ENCODE measurements around the gene FXYD5. TPM values are rescaled to one million over a fixed set of nuclear protein-coding genes. Genes with fewer than 3 reads are reported as not detected.

Gene FXYD5
- total and polyA plus RNA-seq, 9 of the 15 experiments (the other 6 are each of a cell fraction or from before 2014, with no cell fraction given): 104 to 537 (median 174) TPM

DNA sequence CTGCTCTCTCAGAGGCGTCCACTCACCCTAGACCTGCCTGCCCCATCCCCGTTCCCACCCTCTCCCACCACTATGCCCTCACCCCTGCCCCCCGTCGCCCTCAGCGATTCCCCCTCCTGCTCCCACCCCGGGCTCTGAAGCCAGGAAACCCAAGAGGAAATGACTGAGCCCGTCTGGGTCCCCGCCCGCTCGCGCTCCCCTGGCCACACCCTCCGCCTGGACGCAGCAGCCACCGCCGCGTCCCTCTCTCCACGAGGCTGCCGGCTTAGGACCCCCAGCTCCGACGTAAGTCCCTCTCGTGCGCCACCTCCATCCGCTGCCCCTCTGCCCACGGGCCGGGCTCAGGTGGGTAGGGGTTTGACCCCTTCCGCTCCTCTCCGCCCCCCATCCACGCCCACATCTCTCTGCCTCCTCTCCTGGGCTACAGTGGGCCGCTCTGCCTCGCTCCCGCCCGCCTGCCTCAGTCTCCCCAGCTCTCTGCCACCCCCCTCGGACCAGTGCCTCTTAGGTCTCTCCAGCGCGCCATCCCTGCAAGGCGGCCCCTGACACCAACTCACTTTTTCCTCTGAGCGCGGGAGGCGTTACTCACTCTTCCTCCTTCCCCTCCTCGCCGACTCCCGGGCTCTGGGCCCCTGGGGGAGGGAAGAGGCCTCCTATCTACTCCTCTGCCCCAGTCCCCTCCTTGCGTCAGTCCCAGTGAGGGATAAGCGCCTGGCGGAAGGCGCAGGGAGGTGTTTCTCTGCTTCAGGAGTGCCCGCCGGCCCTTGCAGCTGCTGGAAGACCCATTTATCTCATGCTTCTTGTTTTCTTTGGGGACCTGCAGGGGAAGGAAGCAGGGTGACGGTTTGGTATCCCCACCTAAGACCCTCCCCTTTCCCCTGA lies at the start of gene FXYD5 (continued):
- TF ChIP-seq, protein P1, sequence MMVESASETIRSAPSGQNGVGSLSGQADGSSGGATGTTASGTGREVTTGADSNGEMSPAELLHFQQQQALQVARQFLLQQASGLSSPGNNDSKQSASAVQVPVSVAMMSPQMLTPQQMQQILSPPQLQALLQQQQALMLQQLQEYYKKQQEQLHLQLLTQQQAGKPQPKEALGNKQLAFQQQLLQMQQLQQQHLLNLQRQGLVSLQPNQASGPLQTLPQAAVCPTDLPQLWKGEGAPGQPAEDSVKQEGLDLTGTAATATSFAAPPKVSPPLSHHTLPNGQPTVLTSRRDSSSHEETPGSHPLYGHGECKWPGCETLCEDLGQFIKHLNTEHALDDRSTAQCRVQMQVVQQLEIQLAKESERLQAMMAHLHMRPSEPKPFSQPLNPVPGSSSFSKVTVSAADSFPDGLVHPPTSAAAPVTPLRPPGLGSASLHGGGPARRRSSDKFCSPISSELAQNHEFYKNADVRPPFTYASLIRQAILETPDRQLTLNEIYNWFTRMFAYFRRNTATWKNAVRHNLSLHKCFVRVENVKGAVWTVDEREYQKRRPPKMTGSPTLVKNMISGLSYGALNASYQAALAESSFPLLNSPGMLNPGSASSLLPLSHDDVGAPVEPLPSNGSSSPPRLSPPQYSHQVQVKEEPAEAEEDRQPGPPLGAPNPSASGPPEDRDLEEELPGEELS (CRISPR knock-in tag; IDR thresholded peaks at IDR 0.05; ENCODE audit: borderline replicate concordance): no peak
- TF ChIP-seq ARID1B (IDR thresholded peaks at IDR 0.05): peak; percentile 71
- peak in 1 of 2 experiments; percentile 22; a peak in 3 of 4 replicates for TF ChIP-seq RAD21 (CRISPR knock-in tag; conservative IDR thresholded peaks at IDR 0.05 in 1 of 2, IDR thresholded peaks at IDR 0.05 in 1 of 2)
- no peak for TF ChIP-seq PHTF2 (CRISPR knock-in tag; IDR thresholded peaks at IDR 0.05)
- peak; percentile 8 for TF ChIP-seq ZFP36 (IDR thresholded peaks at IDR 0.05; ENCODE audit: low read depth, low read length, partially characterized antibody)
- TF ChIP-seq MAFF (IDR thresholded peaks at IDR 0.05; ENCODE audit: low read length): no peak
- TF ChIP-seq NFYB (IDR thresholded peaks at IDR 0.05; ENCODE audit: extremely low read depth, insufficient read length): no peak
- TF ChIP-seq U2AF2 (optimal IDR thresholded peaks at IDR 0.05; ENCODE audit: low read depth, low read length): no peak
- TF ChIP-seq, protein P2, sequence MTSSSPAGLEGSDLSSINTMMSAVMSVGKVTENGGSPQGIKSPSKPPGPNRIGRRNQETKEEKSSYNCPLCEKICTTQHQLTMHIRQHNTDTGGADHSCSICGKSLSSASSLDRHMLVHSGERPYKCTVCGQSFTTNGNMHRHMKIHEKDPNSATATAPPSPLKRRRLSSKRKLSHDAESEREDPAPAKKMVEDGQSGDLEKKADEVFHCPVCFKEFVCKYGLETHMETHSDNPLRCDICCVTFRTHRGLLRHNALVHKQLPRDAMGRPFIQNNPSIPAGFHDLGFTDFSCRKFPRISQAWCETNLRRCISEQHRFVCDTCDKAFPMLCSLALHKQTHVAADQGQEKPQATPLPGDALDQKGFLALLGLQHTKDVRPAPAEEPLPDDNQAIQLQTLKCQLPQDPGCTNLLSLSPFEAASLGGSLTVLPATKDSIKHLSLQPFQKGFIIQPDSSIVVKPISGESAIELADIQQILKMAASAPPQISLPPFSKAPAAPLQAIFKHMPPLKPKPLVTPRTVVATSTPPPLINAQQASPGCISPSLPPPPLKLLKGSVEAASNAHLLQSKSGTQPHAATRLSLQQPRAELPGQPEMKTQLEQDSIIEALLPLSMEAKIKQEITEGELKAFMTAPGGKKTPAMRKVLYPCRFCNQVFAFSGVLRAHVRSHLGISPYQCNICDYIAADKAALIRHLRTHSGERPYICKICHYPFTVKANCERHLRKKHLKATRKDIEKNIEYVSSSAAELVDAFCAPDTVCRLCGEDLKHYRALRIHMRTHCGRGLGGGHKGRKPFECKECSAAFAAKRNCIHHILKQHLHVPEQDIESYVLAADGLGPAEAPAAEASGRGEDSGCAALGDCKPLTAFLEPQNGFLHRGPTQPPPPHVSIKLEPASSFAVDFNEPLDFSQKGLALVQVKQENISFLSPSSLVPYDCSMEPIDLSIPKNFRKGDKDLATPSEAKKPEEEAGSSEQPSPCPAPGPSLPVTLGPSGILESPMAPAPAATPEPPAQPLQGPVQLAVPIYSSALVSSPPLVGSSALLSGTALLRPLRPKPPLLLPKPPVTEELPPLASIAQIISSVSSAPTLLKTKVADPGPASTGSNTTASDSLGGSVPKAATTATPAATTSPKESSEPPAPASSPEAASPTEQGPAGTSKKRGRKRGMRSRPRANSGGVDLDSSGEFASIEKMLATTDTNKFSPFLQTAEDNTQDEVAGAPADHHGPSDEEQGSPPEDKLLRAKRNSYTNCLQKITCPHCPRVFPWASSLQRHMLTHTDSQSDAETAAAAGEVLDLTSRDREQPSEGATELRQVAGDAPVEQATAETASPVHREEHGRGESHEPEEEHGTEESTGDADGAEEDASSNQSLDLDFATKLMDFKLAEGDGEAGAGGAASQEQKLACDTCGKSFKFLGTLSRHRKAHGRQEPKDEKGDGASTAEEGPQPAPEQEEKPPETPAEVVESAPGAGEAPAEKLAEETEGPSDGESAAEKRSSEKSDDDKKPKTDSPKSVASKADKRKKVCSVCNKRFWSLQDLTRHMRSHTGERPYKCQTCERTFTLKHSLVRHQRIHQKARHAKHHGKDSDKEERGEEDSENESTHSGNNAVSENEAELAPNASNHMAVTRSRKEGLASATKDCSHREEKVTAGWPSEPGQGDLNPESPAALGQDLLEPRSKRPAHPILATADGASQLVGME (CRISPR knock-in tag; IDR thresholded peaks at IDR 0.05): 0 out of 2 replicates have a peak, but pooled peaks have one; percentile 48
- TF ChIP-seq SOX6 (IDR thresholded peaks at IDR 0.05): peak; percentile 57; the same call in 1 of the 2 replicates
- peak; percentile 18; the same call in 1 of the 2 replicates for TF ChIP-seq ZNF583 (CRISPR knock-in tag; IDR thresholded peaks at IDR 0.05)
- TF ChIP-seq ZNF12 (CRISPR knock-in tag; IDR thresholded peaks at IDR 0.05): no peak
- TF ChIP-seq BDP1 (IDR thresholded peaks at IDR 0.05; ENCODE audit: insufficient read depth, insufficient read length): no peak
- TF ChIP-seq ZSCAN32 (CRISPR knock-in tag; IDR thresholded peaks at IDR 0.05): no peak
- no peak; the same call in 1 of the 2 replicates for TF ChIP-seq KLF6 (CRISPR knock-in tag; IDR thresholded peaks at IDR 0.05; ENCODE audit: borderline replicate concordance)
- TF ChIP-seq, protein P3, sequence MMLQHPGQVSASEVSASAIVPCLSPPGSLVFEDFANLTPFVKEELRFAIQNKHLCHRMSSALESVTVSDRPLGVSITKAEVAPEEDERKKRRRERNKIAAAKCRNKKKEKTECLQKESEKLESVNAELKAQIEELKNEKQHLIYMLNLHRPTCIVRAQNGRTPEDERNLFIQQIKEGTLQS (IDR thresholded peaks at IDR 0.05): peak; percentile 76
- TF ChIP-seq, protein P3 (CRISPR knock-in tag; conservative IDR thresholded peaks at IDR 0.05): no peak
